Activated CD8-positive, alpha-beta T cell treated with anti-CD3 and anti-CD28 coated beads, Interleukin-2, amount 10 ng/mL, durations not matched to agents 7 days and 5 days (primary cell): ENCODE data around the gene SPON2. TPM values are rescaled to one million over a fixed set of nuclear protein-coding genes. Genes with fewer than 3 reads are reported as not detected.

Experiments used
- ATAC-seq: fragments of 150-1000 bp; cut with Tn5 transposase; one replicate; pipeline ENCODE4 v1.10.0; 2021; ENCODE audit warnings: moderate library complexity
- CTCF ChIA-PET: fragments of 350-600 bp; sonication (Branson Sonifier 250); formaldehyde crosslinking; loops from one replicate; lab custom pipeline; 2021; ENCODE audit warnings: antibody characterized with exemption; lab: Charles Lee
- POLR2A ChIA-PET: fragments of 350-600 bp; sonication (Branson Sonifier 250); formaldehyde crosslinking; loops from one replicate; lab custom pipeline; 2021; ENCODE audit warnings: antibody characterized with exemption; lab: Charles Lee
- DNase-seq: peaks from one replicate; pipeline ENCODE4 v3.0.0-alpha.2; 2020
- H3K27ac Mint-ChIP-seq: one replicate; pipeline ENCODE4 v1.8.0; 2021; ENCODE audit warnings: mild to moderate bottlenecking, mixed read lengths
- H3K27me3 Mint-ChIP-seq: one replicate; pipeline ENCODE4 v1.8.0; 2021; ENCODE audit warnings: low read depth, mixed read lengths
- H3K36me3 Mint-ChIP-seq: one replicate; pipeline ENCODE4 v1.8.0; 2021; ENCODE audit warnings: low read depth, mixed read lengths
- H3K4me1 Mint-ChIP-seq: one replicate; pipeline ENCODE4 v1.8.0; 2021; ENCODE audit warnings: low read depth, mixed read lengths
- H3K4me3 Mint-ChIP-seq: one replicate; pipeline ENCODE4 v1.8.0; 2021; ENCODE audit warnings: mild to moderate bottlenecking, mixed read lengths
- H3K9me3 Mint-ChIP-seq: one replicate; pipeline ENCODE4 v1.8.0; 2022; ENCODE audit warnings: mixed read lengths; ENCODE audit not compliant: insufficient read depth
- total RNA-seq, 2 experiments: library from RNA; stranded (reverse); gene quantifications; one replicate each; pipeline ENCODE4 v1.2.3, GENCODE V29; 2021

Gene SPON2
- total RNA-seq, 2 experiments from 2014 or later = 14.7 to 14.9 TPM

GRCh38 chr4:1155314-1155713 lies 17.1 kb downstream of the SPON2 start:
- DNase-seq (no peak), ATAC-seq (no peak)
- H3K9me3 Mint-ChIP-seq = peaks cover 10% of the 10 kb centered on the region
- ChIA-PET POLR2A (no interaction called here), CTCF (interaction anchor here (1.4 to 1.8 kb wide), 2 partner anchors 12 to 24 kb away, joined by 3 to 6 read pairs; no protein-coding TSS in a partner anchor)
- H3K4me3 Mint-ChIP-seq = no peak overlapping the region
- H3K4me1 Mint-ChIP-seq = no peaks in the 10 kb centered on the region
- peaks cover 25% of the 10 kb centered on the region for H3K27me3 Mint-ChIP-seq
- H3K27ac Mint-ChIP-seq = no peak overlapping the region
- peaks cover 2% of the 10 kb centered on the region for H3K36me3 Mint-ChIP-seq

- peaks cover 23% of the 10 kb centered on the region for H3K27me3 Mint-ChIP-seq
- no peak for ATAC-seq
- DNase-seq = no peak
- POLR2A ChIA-PET = interaction anchor here (0.6 kb wide), 1 partner anchor 17 kb away, joined by 3 read pairs; no protein-coding TSS in a partner anchor
- peaks cover 10% of the 10 kb centered on the region for H3K9me3 Mint-ChIP-seq
- no peaks in the 10 kb centered on the region for H3K4me1 Mint-ChIP-seq
- no peak overlapping the region for H3K4me3 Mint-ChIP-seq
- CTCF ChIA-PET = interaction anchor here (1.4 kb wide), 1 partner anchor 23 kb away, joined by 3 read pairs; no protein-coding TSS in a partner anchor
- H3K27ac Mint-ChIP-seq = no peak overlapping the region
- H3K36me3 Mint-ChIP-seq = peaks cover 2% of the 10 kb centered on the region
Measured at GRCh38 chr4:1154523-1155182, 17.7 kb downstream of the SPON2 start.

- no peaks in the 10 kb centered on the region for H3K4me1 Mint-ChIP-seq
Measured at GRCh38 chr4:1154126-1154522, 18.3 kb downstream of the SPON2 start.

GRCh38 chr4:1153567-1154090 lies 18.8 kb downstream of the SPON2 start:
- Mint-ChIP-seq H3K4me3 (no peak overlapping the region), H3K9me3 (peaks cover 10% of the 10 kb centered on the region), H3K4me1 (no peaks in the 10 kb centered on the region), H3K27me3 (peaks cover 23% of the 10 kb centered on the region), H3K36me3 (peaks cover 2% of the 10 kb centered on the region), H3K27ac (no peak overlapping the region)
- DNase-seq (no peak), ATAC-seq (no peak)
- ChIA-PET CTCF (interaction anchor here (0.6 kb wide), 1 partner anchor 30 kb away, joined by 3 read pairs; no protein-coding TSS in a partner anchor), POLR2A (interaction anchor here (0.6 kb wide), 1 partner anchor 16 kb away, joined by 3 read pairs; no protein-coding TSS in a partner anchor)

More at GRCh38 chr4:1154126-1154522, 18.3 kb downstream of the SPON2 start:
- H3K27ac Mint-ChIP-seq = no peak overlapping the region
- CTCF ChIA-PET = interaction anchor here (1.4 kb wide), 1 partner anchor 23 kb away, joined by 3 read pairs; no protein-coding TSS in a partner anchor
- ATAC-seq (no peak), DNase-seq (no peak)
- no peak overlapping the region for H3K4me3 Mint-ChIP-seq
- peaks cover 2% of the 10 kb centered on the region for H3K36me3 Mint-ChIP-seq
- peaks cover 23% of the 10 kb centered on the region for H3K27me3 Mint-ChIP-seq
- peaks cover 10% of the 10 kb centered on the region for H3K9me3 Mint-ChIP-seq
- POLR2A ChIA-PET = interaction anchor here (0.6 kb wide), 1 partner anchor 16 kb away, joined by 3 read pairs; no protein-coding TSS in a partner anchor

- CTCF ChIA-PET = interaction anchor here (1.6 kb wide), 1 partner anchor 16 kb away, joined by 3 read pairs; no protein-coding TSS in a partner anchor
Measured at GRCh38 chr4:1152290-1152689, 20.1 kb downstream of the SPON2 start.

GRCh38 chr4:1151541-1151940 lies 20.8 kb downstream of the SPON2 start:
- no peak overlapping the region for H3K27ac Mint-ChIP-seq
- ATAC-seq (no peak), DNase-seq (no peak)
- CTCF ChIA-PET = interaction anchor here (1.6 kb wide), 1 partner anchor 16 kb away, joined by 3 read pairs; no protein-coding TSS in a partner anchor
- H3K36me3 Mint-ChIP-seq = no peaks in the 10 kb centered on the region
- H3K9me3 Mint-ChIP-seq = no peaks in the 10 kb centered on the region
- H3K4me3 Mint-ChIP-seq = no peak overlapping the region
- POLR2A ChIA-PET = no interaction called here
- H3K4me1 Mint-ChIP-seq = no peaks in the 10 kb centered on the region
- H3K27me3 Mint-ChIP-seq = peaks cover 12% of the 10 kb centered on the region

More at GRCh38 chr4:1152290-1152689, 20.1 kb downstream of the SPON2 start:
- POLR2A ChIA-PET = no interaction called here
- DNase-seq (no peak), ATAC-seq (no peak)
- Mint-ChIP-seq H3K27ac (no peak overlapping the region), H3K4me1 (no peaks in the 10 kb centered on the region), H3K36me3 (no peaks in the 10 kb centered on the region), H3K9me3 (no peaks in the 10 kb centered on the region), H3K27me3 (peaks cover 14% of the 10 kb centered on the region), H3K4me3 (no peak overlapping the region)

- Mint-ChIP-seq H3K9me3 (no peaks in the 10 kb centered on the region), H3K27me3 (peaks cover 12% of the 10 kb centered on the region), H3K27ac (no peak overlapping the region), H3K4me3 (no peak overlapping the region), H3K4me1 (no peaks in the 10 kb centered on the region), H3K36me3 (no peaks in the 10 kb centered on the region)
- ATAC-seq (no peak), DNase-seq (no peak)
- ChIA-PET CTCF (interaction anchor here (1.1 kb wide), 1 partner anchor 16 kb away, joined by 3 read pairs; no protein-coding TSS in a partner anchor), POLR2A (no interaction called here)
Measured at GRCh38 chr4:1150875-1151274, 21.5 kb downstream of the SPON2 start.

GRCh38 chr4:1139860-1140259 lies 32.5 kb downstream of the SPON2 start:
- ATAC-seq = no peak

GRCh38 chr4:1137850-1138249 lies 34.5 kb downstream of the SPON2 start:
- peaks cover 5% of the 10 kb centered on the region for H3K36me3 Mint-ChIP-seq
- ChIA-PET POLR2A (interaction anchor here (0.5 to 1.6 kb wide), 7 partner anchors 16 to 468 kb away, joined by 3 to 14 read pairs (median 3); partner anchors contain the start of gene CTBP1), CTCF (interaction anchor here (0.6 to 3.0 kb wide), 16 partner anchors 9 to 218 kb away, joined by 3 to 24 read pairs (median 4); partner anchors contain the start of gene UVSSA)
- no peaks in the 10 kb centered on the region for H3K9me3 Mint-ChIP-seq
- H3K4me1 Mint-ChIP-seq = peaks cover 23% of the 10 kb centered on the region
- peak overlapping the region; percentile 68 for H3K4me3 Mint-ChIP-seq
- H3K27ac Mint-ChIP-seq = peak overlapping the region; percentile 67
- no peak for DNase-seq
- peaks cover 12% of the 10 kb centered on the region for H3K27me3 Mint-ChIP-seq
- ATAC-seq = no peak

More at GRCh38 chr4:1139860-1140259, 32.5 kb downstream of the SPON2 start:
- H3K9me3 Mint-ChIP-seq = no peaks in the 10 kb centered on the region
- H3K4me3 Mint-ChIP-seq = no peak overlapping the region
- H3K27me3 Mint-ChIP-seq = peaks cover 18% of the 10 kb centered on the region
- POLR2A ChIA-PET = no interaction called here
- peaks cover 5% of the 10 kb centered on the region for H3K36me3 Mint-ChIP-seq
- DNase-seq = no peak
- CTCF ChIA-PET = no interaction called here
- peaks cover 23% of the 10 kb centered on the region for H3K4me1 Mint-ChIP-seq
- no peak overlapping the region for H3K27ac Mint-ChIP-seq

GRCh38 chr4:1137063-1137776 lies 35.2 kb downstream of the SPON2 start:
- ChIA-PET POLR2A (interaction anchor here (0.5 to 1.6 kb wide), 9 partner anchors 17 to 469 kb away, joined by 3 to 14 read pairs (median 3); partner anchors contain the start of genes CTBP1 and MAEA), CTCF (interaction anchor here (0.6 to 3.0 kb wide), 17 partner anchors 8 to 219 kb away, joined by 3 to 24 read pairs (median 4); partner anchors contain the start of gene UVSSA)
- no peak for DNase-seq
- ATAC-seq = peak; percentile 64
- Mint-ChIP-seq H3K9me3 (no peaks in the 10 kb centered on the region), H3K4me3 (peak overlapping the region; percentile 68), H3K27ac (peak overlapping the region; percentile 78), H3K36me3 (peaks cover 5% of the 10 kb centered on the region), H3K4me1 (peaks cover 23% of the 10 kb centered on the region), H3K27me3 (peaks cover 12% of the 10 kb centered on the region)

- ChIA-PET CTCF (interaction anchor here (0.7 to 2.8 kb wide), 7 partner anchors 31 to 220 kb away, joined by 3 to 24 read pairs (median 8); no protein-coding TSS in a partner anchor), POLR2A (interaction anchor here (1.1 kb wide), 1 partner anchor 211 kb away, joined by 3 read pairs; the partner anchor contains the start of gene UVSSA)
- ATAC-seq (peak; percentile 42), DNase-seq (no peak)
- H3K4me3 Mint-ChIP-seq = no peak overlapping the region
- peaks cover 23% of the 10 kb centered on the region for H3K4me1 Mint-ChIP-seq
- peaks cover 5% of the 10 kb centered on the region for H3K36me3 Mint-ChIP-seq
- H3K9me3 Mint-ChIP-seq = no peaks in the 10 kb centered on the region
- no peak overlapping the region for H3K27ac Mint-ChIP-seq
- peaks cover 3% of the 10 kb centered on the region for H3K27me3 Mint-ChIP-seq
Measured at GRCh38 chr4:1136048-1136447, 36.3 kb downstream of the SPON2 start.
